HL-60/S4 (cell line): ENCODE measurements around the gene KDM5B.
"Not testable (repeated sequence)": the region's sequence is repeated elsewhere in the genome, so short reads cannot be mapped to it uniquely, and the experiment has no call there.

ENCODE experiments used
- in situ Hi-C: fragments of 300-500 bp; cut with MboI; formaldehyde crosslinking; loops from 2 replicates; pipeline ENCODE4 v1.14.3; 2022; ENCODE audit warnings: low sequenced_read_pairs

KDM5B gene

DNA sequence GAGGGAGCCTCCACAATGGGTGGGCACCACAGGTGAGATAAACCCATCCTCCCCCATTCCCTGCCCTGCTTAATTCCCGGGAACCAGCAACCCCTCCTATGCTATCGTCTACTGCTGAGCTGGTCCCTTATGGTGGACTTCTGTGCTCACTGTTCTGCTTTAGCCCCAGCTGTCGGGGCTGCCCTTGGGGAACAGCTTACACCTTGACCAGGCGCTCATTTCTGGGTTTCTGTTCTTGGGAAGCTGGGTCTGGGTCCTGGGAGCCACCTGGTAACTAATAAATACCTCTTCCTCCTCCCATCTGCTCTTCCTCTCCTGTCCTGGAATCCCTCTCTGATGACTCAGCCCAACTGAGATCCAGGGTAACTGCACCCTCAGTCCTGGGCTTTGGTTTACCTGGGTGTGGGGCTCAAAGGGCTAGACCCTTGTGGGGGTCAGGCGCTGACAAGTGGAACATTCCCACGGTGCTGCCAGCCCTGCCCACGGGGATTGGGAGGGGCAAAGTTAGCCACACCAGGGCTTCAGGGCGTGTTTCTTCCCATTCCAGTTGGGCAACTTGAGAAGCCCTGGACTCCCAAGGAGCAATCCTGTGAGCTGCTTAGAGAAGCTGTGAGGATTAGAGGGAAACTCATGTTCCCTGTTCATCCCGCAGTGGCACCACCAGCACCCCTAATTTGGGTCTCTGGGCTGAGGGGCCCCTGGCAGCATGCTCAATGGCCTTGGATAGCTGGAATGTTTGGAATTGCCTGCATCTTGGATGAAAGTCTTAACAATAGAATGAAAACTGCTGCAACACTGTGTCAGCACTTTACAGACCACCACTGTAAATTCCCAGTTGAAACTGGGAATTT, 4.2 kb upstream of the KDM5B start:
- in situ Hi-C loops: no loop called here

DNA sequence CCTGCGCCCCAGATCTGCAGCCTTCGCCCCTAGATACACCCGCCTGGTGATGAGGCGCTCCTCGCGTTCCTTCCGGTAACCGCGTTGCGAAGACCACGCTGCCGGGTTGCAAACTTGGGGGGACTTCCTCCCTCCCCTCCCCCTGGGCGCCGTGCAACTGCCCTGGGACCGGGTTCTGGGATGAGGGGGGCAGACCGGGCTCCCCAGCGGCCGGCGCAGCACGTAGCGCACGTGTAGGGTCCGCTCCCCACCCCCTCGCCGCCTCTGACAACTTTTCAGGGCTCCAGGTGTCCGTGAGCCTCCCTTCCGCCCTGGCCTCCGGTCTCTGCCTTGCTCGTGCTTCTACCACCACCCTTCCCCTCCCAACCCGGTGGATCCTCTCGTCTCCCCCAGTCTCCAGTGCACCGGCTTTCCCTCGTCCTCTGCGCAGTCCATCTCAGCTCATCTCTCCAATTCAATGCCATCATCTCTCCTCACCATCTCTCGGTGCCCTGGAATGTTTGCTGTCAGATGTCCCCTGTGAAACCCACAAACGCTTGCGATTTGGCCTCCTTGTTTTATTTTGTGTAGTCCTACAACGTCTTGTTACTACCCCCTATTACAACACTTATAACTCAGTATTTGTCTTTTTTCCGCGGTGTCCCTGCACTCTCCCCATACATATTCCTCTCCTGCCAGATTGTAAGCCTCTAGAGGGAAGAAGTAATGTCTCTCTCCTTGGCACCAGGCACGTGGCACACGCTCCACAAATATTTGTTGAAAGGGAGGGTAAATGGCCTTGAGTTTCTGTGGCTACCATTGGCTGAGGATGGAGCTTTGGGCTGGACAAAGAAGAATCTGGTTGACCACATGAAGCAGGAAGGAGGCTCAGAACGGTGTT, 3.3 kb upstream of the KDM5B start:
- in situ Hi-C loops: no loop called here

DNA sequence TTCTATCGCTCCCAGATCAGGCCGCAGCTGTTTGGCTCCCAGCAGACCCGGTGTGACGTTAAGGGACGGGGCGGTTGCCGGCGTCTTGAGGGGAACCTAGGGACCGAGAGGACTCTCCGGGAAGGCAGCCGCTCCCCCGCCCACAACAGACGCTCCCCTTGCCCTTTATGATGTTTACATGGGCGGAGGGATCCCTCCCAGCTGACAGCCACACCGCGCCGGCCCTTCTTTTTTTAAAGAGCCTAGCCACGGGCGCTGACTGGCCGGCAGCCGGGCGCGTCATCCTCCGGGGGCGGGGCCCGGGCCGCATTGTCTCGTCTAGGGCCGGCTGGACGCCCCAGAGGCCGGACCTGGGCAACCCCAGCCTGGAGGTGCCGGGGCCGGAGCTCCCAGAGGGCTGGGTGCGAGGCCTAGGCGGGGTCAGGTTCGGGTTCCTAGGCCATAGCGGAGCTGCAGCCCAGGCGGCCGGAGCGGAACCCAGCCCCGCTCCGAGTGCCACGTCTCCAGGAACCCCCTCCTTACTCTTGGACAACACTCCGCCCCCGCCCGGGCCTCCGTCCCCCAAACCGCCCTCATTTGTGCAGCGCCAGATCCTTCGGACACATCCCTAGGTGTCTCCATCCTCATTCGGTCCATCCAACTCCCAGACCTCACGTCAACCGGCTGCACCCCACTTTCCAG, 2.5 kb upstream of the KDM5B start, which contains the start of gene PCAT6:
PCAT6 (plus strand) TSS at position 340 of the 681 bp plus-strand sequence.
- in situ Hi-C loops: no loop called here

DNA sequence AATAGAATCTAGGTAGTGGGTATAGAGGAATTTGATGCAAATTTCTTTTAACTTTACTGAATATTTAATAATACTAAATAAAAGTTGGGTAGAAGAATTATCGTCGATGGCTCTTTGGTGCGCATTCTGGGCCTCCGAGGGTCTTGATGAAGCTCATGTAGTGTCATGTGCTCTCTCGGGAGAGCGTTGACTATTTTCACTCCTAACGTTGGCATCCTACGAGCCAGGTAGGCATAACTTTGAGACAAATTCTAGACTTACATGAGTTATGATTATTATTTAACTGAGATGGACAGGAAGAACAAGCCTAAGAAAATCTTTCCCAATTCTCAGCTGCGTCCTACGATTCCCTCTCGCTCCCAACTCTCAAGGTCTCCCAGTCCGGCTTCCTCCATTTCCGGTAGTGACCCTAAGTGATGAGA, 2.0 kb upstream of the KDM5B start:
- in situ Hi-C loops: no loop called here

DNA sequence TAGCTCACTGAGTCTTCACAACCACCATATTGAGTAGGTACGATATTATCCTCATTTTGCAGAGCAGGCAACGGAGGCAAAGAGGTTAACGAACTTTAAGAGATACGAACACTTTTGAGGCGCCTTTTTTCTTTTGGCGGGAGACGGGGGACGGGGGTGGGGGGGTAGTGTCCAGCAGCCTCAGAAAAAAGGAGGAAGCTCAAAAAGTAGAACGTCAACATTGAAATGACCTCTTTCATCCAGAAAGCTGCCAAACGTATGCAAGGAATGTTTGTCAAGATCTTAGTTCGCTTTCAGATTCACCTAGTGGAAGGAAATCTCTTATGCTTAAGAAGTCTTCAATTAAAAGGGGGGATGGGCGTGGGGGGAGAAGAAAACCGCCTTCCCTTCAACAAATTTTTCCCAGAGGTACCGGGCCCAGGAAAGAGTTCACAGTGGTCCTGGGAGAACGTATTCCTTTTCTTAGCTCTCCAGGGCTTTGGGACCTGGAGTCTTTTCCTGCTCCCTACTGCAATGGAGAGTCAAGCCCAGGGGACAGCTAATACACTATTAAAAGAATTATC, 1.5 kb upstream of the KDM5B start:
- in situ Hi-C loops: no loop called here

DNA sequence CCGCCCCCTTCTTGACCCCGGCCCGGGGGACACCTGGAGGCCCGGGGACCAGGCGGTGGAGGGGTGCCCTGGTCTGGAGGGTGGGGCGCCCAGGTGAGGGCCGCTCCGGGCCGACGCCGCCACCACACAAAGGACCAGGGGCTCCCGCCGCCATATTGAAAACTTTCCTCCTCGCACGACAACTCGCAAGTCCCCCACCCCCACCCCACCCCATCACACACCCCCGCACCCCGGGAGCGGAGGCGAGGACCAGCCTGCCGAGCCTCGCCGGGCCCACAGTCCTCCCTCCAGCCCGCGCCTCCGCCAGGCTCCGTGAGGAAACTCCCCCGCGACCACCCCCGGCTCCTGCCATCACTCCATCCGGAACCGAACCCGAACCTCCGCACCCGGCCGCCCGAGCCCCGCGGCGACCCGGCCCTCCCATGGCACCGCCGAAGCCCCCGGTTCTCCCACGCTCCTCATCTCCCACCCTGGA, 733 bp downstream of the KDM5B start:
- in situ Hi-C loops: no loop called here

DNA sequence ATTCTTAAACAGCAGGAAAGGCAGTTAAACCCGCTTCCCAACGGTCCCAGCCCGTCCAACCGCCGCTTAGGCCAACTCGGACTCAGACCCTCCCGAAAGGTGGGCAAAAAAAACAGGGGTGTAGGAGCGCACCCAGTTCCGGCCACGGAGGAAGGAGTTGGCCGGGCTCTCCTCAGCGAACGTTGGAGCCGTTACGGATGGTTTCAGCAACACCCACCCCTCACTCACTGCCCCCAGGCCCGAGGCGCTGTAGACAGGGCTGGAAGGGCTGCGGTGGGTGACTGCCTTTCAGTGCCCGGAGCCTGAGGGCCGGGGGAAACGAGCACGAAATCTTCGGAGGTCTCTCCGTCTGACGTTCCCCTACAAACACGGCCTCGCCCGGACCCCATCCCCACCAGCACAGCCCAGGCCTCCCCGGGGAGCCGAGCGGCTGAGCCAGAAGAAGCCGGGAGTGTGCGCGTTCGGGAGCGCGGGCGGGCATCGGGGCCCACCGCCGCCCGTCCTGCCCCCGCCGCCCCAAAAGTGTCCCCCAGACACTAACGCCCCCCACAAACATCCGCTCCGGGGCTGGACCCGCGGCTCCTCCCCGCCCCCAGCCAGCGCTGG, 1.3 kb downstream of the KDM5B start:
- in situ Hi-C loops: no loop called here

DNA sequence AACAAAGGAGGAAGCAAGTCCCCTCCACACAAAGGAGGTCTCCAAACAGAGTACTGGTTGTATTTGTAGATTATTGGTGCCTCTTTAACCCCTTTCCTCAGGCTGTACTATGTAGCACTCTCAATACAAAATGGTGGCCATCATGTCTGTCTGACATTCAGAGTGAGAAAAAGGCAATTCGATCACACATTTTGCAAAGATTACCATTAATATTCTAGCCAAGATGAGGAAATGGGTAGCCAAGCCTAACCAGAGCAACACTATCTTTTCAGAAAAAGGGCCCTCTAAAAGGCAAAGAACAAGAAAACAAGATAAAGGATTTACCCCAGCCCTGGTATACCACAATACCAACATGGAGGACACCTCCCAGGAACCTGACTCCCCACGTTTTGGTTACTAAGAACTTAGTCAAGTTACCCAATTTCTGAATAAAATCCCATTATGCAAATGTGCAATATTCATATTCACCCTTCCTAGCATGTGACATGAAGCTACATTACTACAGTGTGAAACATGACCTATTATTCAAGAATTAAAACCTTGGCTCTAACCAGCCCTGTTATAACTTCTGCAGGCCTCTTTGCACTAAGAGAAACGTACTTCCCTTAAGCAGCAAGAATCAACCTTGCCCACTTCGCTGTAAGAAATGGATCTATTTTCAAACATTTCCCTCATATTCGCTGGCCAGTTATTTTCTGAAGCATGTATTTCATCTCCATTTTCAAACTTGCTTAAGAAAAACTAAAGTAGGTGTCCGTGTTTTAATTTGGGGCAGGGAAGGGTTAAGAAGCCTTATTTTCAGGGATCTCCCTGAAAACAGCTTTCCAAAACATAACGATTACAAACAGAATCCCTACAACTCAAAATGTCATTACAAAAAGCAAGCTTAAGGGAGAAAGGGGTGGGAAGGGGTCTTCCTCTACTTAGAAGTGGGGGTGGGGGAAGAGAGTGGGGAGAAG, 2.1 kb downstream of the KDM5B start:
- in situ Hi-C loops: no loop called here

DNA sequence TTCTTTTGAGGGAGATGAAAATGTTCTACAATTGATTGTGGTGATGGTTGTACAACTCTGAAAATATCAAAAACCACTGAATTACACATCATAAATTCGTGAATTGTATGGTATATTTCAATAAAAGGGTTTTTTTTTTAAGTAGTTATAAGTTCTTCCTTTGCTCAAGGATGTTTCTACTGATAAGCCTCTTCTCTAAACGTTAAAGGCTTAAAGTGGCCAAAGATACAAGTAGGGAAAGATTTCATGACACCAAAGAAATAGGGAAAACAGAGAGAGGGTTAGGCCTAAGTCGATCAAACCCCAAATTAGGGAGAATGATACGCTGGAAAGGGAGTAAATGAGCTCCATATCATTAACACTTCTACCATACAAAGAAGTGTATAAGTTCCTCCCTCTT, 4.1 kb downstream of the KDM5B start:
- in situ Hi-C loops: no loop called here

DNA sequence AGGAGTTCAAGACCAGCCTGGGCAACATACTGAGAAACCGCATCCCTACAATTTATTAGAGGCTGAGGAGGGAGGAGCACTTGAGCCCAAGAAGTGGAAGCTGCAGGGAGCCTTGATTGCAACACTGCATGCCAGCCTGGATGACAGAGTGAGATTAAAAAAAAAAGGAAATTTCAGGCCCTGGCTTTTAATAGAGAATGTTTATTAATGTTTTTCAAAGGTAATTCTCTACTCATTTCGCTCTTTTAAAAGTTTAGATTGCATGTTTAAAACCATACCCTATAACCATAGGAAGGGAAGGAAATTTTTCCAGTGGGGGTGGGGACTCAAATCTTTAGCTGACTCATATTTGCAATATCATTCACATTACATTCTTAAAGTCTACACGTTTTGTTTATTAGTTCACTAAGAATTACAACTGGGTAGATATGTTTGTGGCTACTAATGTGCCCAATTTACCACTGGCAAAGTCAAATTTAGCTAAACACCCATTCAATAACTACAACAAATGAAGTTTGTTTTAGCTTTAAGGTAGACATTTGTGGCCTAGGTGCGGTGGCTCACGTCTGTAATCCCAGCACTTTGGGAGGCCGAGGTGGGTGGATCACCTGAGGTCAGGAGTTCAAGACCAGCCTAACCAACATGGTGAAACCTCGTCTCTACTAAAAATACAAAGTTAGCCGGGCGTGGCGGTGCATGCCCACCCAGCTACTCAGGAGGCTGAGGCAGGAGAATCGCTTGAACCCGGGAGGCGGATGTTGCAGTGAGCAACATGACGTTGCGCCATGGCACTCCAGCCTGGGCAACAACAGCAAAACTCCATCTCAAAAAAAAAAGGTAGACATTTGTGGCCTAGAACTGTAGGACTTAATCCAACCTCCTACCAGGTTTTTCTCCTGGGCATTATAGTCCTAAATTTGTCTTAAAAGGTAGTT, 5.0 kb downstream of the KDM5B start:
- in situ Hi-C loops: no loop called here

DNA sequence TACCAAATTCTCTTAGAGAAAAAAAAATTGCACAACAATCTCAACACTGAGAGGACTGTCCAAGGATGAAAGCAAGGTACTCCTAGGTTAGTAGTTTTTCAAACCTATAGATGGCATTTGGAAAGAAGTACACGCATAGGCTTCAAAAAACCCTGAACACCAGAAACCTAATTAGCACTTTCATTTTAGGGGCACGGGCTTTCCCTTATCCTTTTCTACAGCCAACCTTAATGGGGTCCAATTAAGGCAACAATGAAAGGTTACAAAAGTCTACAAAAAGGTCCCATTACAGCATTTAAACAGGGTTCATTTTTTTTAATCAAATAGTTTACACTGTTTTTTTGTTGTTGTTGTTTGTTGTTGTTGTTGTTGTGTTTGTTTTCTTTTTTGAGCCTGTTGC, 6.2 kb downstream of the KDM5B start:
- in situ Hi-C loops: no loop called here

DNA sequence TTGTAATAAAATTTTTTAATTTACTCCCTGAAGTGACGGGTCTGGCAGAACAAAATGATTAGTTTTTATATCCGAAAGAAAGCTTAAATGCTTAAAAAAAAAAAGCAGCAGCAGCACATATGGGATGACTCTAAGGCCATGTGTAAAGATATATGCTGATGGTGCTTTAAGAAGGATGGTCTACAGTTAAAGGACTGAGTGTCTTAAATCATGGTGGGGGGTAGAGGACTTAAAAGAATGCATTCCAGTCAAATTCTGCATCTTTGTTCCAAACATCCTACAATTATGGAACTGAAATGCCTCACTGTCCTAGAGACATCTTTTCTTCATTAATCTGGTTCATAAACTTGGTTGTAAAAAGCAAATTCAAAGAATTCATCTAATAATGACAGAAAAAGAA, 7.0 kb downstream of the KDM5B start:
- in situ Hi-C loops: no loop called here

DNA sequence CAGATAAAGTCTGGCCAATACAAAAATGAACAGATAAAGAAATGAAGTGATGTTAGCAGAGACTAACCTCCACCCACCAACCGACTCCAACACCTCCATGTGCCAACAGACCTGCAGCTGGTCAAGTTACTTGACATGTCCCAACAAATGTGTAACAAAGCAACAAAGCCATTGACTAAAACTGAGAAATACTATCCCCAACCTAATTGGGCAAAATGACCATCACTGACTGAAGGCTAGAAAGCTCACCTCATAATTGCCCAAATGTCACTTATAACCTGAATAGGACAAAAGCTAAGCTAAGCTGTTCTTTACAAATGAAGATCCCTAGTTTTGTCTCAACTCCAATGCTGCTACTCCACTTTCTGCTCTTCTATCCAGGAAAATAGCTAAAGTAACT, 7.5 kb downstream of the KDM5B start:
- in situ Hi-C loops: no loop called here

DNA sequence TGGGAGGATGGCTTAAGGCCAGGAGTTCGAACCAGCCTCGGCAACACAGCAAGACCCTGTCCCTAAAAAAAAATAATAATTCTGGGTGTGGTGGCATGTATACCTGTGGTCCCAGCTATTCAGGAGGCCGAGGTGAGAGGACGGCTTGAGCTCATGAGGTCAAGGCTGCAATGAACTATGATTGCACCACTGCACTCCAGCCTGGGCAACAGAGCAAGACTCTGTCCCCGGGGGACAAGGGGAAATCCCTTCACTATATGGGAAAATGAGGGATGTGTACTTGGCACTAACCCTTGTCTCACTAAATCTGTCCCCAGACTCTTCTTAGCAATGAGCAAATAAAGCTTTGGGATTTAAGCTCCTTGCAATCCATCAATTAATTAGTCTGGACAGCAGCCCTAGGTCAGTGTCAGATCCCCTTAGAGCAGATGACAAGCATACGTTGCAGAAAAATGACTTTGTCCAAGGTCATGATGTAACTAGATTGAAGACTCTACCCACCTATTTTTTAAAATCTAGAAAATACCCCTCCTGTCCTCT, 9.4 kb downstream of the KDM5B start:
- in situ Hi-C loops: no loop called here

DNA sequence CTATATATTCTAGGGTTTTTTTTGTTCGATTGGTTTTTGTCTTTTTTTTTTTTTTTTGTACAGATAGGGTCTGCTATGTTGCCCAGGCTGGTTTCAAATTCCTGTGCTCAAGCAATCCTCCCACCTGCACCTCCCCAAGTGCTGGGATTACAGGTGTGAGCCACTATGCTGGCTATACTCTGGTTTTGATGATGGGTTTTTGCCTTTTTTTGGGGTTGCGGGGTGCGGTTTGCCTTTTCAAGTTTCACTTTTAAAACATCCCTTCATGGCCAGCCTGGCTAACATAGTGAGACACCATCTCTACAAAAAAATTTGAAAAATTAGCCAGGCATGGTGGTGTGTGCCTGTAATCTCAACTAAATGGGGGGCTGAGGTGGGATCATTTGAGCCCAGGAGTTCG, 10.0 kb downstream of the KDM5B start:
- in situ Hi-C loops: no loop called here

DNA sequence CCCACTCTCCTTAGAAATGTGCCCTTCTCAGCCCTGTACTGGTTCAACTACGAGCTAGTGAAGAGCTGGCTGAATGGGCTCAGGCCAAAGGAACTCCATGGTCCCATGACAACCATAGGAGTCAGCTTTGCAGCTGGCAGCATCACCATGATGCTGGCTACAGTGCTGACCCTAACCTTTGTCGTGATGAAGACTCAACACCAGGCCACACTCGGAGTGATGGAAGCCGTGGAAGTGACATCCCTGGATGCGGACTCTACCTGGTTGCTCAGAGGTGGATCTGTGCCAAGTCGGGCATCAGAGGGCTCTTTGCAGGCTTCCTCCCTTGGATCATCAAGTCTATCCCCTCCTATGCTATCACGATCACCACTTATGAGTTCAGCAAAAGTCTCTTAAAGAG, 11.6 kb downstream of the KDM5B start:
- in situ Hi-C loops: no loop called here

DNA sequence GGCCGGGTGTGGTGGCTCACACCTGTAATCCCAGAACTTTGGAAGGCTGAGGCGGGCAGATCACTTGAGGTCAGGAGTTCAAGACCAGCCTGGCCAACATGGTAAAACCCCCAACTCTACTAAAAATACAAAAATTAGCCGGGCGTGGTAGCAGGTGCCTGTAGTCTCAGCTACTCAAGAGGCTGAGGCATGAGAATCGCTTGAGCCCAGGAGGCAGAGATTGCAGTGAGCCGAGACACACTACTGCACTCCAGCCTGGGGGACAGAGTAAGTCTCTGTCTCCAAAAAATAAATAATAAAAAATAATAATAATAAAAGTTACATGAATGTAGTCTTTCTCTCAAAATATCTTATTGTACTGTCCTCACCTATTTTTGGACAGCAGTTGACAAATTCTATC, 13.3 kb downstream of the KDM5B start:
- in situ Hi-C loops: not testable (repeated sequence)
